GM18520 (cell line): ENCODE measurements around the gene ERBIN.
"Not testable (repeated sequence)": the region's sequence is repeated elsewhere in the genome, so short reads cannot be mapped to it uniquely, and the experiment has no call there.

Experiments used
- ATAC-seq: cut with Tn5 transposase; IDR thresholded peaks from one replicate; pipeline ENCODE4 v1.9.1; 2021; ENCODE audit not compliant: unreplicated experiment

ERBIN gene

DNA sequence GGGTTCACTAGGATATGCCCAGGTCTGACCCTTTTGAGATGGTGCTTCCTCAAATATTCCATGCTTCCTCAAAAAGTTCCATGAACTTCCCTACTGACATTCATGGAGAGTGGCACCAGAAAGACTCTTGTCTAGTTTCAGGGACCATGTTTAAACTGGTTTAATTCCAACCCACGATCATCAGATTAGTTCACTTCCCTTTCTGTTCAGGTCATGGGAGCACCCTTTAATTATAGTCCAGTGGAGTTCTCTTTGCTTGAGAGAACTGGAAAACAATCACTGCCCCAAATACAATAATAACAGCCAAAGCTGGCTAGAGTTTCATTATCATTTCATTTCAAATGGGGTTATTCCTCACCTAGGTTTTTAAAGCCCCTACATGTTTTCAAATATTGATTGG is 9.7 kb upstream of the ERBIN start:
- no peak for ATAC-seq

DNA sequence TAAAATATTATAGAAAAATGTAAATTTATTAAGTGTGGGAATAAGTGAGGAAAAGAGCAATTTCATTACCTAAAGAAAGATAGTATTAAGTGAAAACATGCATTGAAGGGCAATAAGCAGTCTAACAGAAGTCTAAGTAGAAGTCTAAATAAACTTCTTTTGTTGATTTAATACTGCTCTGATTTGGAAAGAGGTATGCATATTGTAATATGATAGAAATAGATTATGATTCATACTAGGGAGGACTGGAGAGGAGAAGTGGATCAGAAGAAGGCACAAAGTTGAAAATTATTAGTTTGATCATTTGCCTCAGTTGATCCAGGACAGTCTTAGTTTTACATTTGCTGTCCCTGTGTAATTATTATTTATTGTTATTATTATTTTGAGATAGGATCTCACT is 6.6 kb upstream of the ERBIN start:
- no peak for ATAC-seq

DNA sequence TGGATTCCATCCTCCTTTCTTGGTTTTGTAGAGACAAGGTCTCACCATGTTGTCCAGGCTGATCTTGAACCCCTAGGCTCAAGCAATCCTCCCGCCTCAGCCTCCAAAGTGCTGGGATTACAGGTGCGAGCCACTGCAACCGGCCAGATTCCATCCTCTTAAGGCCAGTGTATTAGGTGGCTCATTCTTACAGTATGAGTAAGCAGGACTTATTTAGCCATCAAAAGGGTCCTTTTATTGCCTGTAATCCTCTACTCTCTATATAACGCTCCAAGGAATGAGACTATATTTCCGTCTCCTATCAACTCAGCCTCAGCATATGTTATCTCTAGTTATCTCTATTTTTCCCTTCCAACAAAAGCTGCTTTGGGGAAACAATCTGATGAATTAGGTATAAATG is 3.0 kb upstream of the ERBIN start:
- ATAC-seq: no peak

DNA sequence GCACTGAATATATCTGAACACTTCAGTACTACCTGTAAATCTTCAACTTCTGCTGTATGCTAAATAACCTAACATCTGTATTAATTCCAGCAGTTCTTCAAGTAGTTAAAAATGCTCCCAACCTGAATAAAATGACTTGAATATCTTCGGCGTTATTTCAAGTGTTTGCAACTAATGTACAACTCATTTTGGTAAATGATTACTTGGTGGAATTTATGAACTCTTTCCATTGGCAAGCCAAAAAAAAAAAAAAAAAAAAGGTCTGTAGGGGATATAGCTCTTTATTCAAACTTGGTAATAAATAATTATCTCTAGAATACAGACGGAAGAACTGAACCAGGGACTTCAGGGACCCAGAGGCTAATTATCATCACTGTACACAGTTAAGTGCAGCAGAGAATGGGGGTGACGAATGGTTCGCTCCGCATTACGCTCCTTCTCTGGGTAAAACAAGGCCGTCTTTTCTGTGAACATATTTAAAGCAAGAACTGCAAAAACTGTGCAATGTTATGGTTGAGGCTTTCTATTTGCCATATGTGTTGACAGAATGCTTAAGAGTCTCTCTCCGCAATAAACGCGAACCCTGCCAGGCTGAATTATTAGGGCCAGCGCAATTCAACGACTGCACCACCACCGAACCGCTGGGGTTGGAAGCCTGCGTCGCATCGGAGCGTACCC is 1.9 kb upstream of the ERBIN start:
- ATAC-seq: no peak

DNA sequence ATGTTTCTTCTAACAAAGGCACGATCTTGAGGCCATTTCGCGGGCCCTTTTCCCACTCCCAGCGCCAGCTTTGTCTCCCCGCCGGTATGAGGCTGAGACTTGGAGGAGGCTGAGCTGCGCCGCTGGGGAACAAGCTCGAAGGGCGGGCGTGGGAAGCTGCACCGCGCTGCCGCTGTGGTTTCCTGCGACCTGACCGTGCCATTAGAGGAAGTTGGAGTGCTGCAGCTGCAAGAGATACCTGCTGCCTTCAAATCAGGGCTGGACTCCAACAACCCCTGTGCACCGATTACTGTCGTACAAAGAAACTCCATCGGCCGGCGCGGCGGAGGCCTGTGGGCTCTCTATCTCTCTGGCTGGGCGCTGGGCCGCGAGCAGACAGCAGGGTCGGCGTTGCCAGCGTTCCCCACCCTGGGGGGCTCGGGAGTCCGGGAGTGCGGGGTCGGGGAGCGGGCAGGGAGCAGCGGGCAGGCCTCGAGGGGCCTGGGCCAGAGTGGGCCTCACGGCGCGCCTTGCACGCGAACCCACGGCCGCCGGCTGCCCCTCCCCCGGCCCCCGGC is 1.3 kb upstream of the ERBIN start:
- ATAC-seq: peak; percentile 22

DNA sequence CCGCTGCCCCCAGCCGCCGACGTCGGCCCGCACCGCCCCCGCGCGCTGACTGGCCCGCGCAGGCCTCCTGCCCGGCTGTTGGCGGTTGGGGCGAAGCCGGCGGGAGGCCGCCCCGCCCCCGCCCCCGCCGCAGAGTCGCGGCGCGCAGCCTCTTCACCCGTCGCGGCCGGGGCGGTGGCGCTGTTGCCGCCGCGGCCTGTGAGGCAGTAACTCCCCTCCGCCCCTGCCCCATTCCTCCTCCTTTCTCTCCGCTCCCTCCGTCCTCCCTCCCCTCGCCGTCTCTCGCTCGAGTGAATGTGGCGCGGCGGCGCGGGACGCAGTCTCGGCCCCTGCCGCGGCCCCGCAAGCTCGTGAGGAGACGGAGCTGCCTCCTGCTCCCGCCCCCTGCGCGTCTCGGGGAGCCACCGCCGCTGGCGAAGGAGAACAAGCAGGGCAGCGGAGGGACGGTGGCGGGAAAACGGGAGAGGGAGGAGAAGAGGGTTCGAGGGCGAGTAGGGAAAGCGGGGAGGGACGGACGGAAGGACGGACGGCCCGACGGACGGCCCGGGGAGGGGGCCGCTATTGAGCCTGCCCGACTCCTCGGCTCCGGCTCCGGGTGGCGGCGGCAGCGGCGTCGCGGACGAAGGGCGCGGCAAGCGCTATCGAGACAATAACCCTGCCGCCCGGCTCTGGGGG is 637 bp upstream of the ERBIN start:
- peak; percentile 51 for ATAC-seq

DNA sequence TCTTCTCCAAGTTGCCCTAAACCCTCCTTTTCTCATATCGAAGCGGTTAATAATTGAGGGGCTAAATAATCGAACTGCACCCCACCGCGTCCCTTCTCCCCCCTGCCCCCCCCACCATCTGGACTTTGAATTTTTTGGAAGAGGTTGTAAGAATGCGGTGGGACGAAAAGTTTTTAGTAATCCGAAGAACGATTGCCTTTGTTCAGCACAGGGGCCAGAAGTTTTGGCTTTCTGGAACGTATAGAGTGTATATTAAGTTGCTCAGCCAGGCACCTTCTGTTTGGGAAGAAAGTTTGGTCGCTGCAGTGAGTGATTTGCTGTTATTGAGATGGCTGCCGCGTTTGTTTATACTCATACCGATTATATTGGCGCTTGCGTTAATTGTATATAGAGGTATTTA is 518 bp downstream of the ERBIN start:
- ATAC-seq: no peak

DNA sequence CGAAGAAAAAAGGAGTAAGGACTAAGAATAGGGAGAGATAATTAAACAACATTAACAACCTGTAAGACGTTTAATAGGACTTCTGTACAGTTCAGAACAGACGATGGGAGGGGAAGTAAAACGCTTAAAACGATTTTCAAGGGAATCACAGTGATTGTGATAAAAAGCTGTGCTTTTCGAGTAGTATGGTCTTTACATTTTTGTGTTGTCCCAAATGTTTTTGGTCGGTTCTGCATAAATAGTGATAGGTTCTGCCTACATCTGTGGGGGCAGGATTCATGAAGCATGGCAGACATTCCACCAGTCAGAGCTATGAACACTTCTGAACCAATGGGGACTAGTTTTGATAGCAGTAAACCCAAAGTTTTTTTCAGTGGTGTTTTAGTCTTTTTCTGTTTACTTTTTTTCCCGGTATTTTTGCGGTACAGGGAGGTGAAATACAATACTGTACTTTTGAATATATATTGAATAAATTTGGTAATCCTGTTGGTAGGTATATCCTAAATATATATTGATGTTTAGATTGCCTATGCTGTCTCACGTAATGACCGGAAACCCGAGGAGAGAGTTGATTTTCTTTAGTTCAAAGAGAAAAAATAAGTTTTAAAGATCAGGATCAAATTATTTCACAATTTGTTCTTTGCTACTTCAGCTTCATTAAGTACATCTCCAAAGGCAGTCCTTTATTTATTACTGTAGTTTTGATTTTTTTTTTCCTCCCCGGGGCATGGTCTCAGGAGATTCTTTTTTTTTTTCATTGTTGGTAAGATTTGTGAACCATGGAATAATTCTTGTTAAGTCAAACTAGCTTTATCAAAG is 1.3 kb downstream of the ERBIN start:
- peak; percentile 24 for ATAC-seq

DNA sequence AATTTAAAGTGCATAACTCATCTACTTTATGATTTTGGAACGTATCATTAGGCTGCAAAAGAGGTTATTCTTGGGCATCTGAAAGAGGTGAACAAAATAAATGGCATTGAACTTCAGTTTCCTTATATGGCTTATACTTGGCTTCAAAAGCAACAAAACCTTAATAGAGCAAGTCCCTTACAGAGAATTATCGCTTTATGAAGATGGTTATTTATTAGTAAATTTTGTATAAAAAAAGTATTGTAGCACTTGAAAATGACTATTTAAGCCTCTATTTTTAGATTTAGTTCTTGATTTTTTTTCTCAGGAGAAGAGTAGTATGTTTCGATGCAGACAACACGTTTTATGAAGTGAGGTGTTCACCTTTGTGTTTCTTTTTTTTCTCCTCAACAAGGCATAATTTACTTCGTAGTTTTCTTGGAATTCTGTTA is 2.0 kb downstream of the ERBIN start:
- no peak for ATAC-seq

DNA sequence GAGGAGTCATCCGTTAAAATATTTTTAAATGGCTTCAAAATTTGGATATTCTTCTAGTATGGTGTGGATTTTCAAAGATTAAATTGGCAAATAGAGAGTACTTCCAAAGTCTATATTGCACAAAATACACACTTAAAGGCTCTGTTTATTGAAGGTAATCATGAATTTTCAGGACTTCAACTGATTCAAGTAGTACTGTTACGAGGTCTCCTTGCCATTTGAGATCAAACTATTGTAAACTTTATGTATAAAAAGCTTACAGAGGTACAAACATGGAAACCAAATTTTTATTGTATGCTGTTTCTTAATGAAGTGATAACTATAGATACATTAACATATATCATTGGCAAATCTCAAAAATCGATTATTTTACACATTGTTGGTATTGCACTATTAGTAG is 2.5 kb downstream of the ERBIN start:
- no peak for ATAC-seq

DNA sequence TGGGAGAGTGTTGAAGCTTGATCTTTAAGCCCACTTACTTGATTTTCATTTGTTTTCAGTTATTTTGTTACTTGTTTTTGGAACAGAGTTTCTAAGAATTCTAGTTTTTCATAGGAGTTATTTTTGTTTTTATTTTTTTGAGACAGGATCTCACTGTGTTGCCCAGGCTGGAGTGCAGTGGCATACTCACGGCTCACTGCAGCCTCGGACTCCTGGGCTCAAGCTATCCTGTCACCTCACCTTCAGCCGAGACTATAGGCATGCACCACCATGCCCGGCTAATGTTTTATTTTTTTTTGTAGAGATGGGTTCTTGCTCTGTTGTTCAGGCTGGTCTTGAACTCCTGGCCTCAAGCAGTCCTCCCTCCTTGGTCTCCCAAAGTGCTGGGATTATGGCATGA is 6.3 kb downstream of the ERBIN start:
- ATAC-seq: no peak

DNA sequence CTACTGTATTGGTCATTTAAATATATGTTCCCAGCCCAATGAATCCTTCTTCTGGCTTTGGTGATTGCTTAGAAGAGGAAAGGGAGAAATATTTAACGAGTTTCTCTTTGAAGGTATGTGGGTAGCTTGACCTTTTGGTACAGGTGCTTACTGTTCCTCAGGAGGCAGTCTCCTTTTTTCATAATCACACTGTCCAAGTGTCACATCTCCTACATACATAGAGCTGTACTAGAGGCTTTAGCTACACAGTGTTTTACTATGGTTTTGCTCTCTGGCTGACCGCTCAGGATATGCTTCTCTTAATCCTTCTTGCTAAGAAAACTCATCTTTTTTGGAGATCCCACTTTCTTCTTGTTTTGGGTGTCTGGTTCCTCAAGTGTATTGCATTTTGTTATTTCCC is 6.9 kb downstream of the ERBIN start:
- ATAC-seq: no peak

DNA sequence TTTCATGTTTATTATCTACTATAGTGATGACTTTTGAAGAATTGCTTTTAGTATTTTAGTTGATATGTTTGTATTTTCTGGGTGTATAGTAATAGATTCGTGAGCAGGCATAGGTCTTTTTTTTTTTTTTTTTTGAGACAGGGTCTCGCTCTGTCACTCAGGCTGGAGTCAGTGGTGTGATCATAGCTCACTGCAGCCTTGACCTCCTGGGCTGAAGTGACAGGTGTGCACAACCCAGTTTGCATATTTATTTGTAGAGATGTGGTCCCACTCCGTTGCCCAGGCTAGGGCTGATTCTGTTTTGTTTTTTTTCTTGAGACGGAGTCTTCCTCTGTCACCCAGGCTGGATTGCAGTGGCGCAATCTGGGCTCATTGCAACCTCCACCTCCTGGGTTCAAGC is 11.9 kb downstream of the ERBIN start:
- ATAC-seq: no peak

DNA sequence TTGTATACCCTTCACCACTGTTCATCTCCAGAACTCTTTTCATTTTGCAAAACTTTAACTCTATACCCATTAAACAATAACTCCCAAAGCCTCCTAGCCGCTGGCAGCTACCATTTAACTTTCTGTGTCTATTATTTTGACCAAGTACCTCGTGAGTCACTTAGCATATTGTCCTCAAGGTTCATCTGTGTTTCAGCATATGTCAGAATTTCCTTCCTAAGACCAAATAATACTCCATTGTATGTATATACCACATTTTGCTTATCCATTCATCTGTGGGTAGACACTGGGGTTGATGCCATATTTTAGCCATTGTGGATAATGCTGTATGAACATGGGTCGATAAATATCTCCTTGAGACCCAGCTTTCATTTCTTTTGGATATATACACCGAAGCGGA is 17.4 kb downstream of the ERBIN start:
- no peak for ATAC-seq

DNA sequence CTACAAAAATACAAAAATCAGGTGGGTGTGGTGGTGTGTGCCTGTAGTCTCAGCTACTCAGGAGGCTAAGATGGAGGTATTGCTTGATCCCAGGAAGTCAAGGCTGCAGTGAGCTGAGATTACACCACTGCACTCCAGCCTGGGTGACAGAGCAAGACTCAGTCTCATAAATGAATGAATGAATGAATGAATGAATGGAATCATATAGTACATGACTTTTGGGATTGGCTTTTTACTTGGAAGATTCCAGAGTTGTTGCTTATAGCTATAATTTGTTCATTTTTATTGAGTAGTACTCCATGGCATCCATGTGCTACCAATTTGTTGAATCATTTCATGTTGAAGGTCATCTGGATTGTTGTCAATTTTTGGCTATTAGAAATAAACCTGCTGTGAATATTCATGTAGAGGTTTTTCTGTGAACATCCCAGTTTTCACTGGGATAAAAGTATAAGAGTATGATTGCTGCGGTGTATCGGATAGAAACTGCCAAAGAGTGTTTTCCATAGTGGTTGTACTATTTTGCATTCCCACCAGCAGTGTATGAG is 19.9 kb downstream of the ERBIN start:
- ATAC-seq: no peak

DNA sequence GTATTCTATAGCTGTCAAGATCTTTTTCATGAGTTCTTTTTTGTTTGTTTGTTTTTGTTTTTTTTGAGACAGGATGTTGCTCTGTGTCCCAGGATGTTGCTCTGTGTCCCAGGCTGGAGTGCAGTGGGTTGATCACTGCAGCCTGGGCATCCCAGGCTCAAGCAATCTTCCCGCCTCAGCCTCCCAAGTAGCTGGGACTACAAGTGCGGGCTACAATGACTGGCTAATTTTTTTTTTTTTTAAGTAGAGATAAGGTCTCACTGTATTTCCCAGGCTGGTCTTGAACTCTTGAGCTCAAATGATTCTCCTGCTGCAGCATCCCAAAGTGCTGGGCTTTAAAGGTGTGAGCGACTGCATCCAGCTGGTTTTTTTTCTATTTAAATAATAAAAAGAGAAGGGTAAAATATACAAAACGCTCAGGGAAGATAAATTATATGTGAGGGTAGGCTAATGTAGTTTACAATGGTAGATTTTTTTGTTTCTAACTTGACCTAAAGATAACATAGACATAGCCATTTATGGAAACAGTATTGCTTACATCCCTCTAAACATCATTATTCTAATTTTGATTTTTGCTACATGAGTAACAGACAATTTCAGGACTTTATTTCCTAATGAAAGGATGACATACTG is 21.9 kb downstream of the ERBIN start:
- ATAC-seq: no peak

DNA sequence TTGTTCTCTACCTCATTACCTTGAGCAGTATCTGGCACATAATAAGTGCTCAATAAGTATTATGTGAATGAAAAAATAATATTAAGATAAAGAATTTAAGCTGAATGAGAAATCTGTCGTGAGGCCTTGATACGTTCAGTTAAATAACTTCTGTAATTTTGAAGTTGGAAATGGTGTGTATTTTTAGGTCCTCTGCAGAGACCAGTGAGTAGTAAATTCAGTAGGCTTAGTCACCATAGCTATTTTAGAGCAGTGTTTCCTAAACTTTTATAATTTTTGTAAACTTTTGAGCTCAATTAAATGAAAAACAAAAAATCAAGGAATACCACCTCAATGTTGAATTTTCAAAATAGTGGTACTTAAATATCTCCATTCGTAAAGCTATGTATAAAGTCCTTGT is 25.0 kb downstream of the ERBIN start:
- no peak for ATAC-seq

DNA sequence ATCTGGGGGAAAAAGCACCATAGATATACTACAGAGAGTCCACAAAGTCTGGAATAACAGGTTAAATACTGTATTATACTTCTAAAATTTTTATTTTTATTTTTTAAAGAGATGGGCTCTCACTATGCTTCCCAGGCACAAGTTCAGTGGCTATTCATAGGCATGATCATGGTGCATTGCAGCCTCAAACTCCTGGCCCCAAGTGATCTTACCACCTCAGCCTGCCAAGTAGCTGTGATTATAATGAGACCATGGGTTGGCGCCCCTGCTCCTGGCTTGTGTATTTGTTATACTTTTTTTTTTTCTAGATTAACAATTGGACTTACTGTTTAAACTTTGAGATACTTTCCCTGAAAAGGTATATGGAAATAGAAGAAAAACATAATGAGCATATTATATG is 25.9 kb downstream of the ERBIN start:
- ATAC-seq: no peak

DNA sequence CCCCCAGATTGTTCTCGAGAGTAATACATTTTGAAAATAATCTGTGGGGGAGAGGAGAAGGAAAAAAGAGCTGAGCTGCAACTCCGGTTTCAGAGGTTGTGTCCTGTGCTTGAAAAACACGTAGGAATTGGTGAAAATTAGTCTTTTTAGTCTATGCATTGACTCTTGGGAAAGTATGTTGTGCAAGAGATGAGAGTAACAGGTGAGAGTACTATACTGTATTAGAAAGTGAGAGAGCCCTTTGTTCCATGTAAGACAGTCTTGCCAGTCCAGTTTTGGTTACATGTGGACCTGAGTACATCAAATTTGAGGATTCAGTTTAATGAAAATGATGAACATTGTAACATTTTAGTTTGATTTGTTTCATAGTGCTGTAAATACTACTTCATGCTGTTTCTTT is 27.8 kb downstream of the ERBIN start:
- ATAC-seq: no peak

DNA sequence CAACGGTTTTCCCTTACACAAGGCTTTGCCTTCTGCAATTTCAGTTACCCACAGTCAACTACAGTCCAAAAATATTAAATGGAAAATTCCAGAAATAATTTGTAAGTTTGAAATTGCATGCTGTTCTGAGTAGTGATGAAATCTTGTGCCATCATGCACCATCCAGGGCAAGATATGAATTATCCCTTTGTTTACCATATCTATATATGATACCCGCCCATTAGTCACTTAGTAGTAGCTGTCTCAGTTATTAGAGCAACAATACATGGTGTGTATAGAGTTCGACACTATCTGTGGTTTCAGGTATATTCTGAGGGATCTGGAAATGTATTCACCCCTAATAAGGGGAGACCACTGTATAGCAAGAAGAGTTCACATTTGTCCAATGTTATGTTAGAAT is 29.4 kb downstream of the ERBIN start:
- ATAC-seq: no peak

DNA sequence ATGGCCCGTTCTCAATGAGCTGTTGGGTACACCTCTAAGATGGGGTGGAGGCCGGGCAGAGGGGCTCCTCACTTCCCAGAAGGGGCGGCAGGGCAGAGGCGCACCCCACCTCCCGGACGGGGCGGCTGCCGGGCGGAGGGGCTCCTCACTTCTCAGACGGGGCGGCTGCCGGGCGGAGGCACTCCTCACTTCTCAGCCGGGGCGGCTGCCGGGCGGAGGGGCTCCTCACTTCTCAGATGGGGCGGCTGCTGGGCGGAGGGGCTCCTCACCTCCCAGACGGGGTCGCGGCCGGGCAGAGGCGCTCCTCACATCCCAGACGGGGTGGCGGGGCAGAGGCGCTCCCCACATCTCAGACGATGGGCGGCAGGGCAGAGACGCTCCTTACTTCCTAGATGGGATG is 31.3 kb downstream of the ERBIN start:
- ATAC-seq: not testable (repeated sequence)
